Adrenal gland (tissue), 19 donors: ENCODE data around the gene HLA-B. TPM values are rescaled to one million over a fixed set of nuclear protein-coding genes. Genes with fewer than 3 reads are reported as not detected.
"Not testable (repeated sequence)": the region's sequence is repeated elsewhere in the genome, so short reads cannot be mapped to it uniquely, and the experiment has no call there.

ENCODE experiments used
- DNase-seq, 7 donors: peaks; one replicate each; pipeline ENCODE4 v3.0.0-alpha.2; 2019 to 2020
- H3K27ac ChIP-seq, 5 donors: fragments of 200-600 bp; sonication (generic) in 4 of 5; 1 replicate in 3 of 5; 2 replicates in 2 of 5; pipeline versions ENCODE4 v1.5.1 to v1.8.0; 2016 to 2020; ENCODE audit warnings: mild to moderate bottlenecking in 1 of 5
- H3K27me3 ChIP-seq: fragments of 200-600 bp; 2 replicates; pipeline ENCODE4 v1.8.0; 2021
- H3K36me3 ChIP-seq, 2 donors: fragments of 200-600 bp; replicated peaks in 1 of 2; 1 replicate in 1 of 2; 2 replicates in 1 of 2; pipeline versions ENCODE4 v1.5.1 to v1.8.0; 2018 to 2022
- H3K4me1 ChIP-seq, 2 donors: fragments of 200-600 bp; replicated peaks in 1 of 2; 1 replicate in 1 of 2; 2 replicates in 1 of 2; pipeline versions ENCODE4 v1.5.1 to v1.8.0; 2018 to 2021
- H3K4me3 ChIP-seq, 4 donors: fragments of 200-600 bp; sonication (generic) in 3 of 4; one replicate each; pipeline ENCODE4 v1.5.1; 2016 to 2018
- H3K9me3 ChIP-seq, 3 donors: fragments of 200-600 bp; sonication (generic) in 1 of 3; replicated peaks in 1 of 3; 1 replicate in 2 of 3; 2 replicates in 1 of 3; pipeline versions ENCODE4 v1.5.1 to v1.8.0; 2016 to 2021
- CTCF ChIP-seq, 6 experiments: fragments of 450-650 bp in 4 of 6; fragments of 200-600 bp in 2 of 6; sonication (generic) in 1 of 6; IDR thresholded peaks; 1 replicate in 5 of 6; 2 replicates in 1 of 6; pipeline versions ENCODE4 v1.5.1 to v1.8.0; 2016 to 2021; ENCODE audit warnings: antibody characterized with exemption in 6 of 6, mild to moderate bottlenecking in 2 of 6, moderate library complexity in 1 of 6
- POLR2A ChIP-seq, 2 donors: fragments of 450-650 bp; IDR thresholded peaks; one replicate each; pipeline ENCODE4 v1.6.1; 2017; ENCODE audit warnings: antibody characterized with exemption in 2 of 2, mild to moderate bottlenecking in 2 of 2, moderate library complexity in 1 of 2
- WGBS, 4 donors: extraction: QIAGEN DNeasy Blood & Tissue Kit in 2 of 4; methylation state at CpG; one replicate each; pipeline versions ENCODE4 v1.1.5 to v1.1.7; 2013 to 2017; 5-methylcytosine and 5-hydroxymethylcytosine counted together
- intact Hi-C, 2 donors: fragments of 100-400 bp; cut with DNase I; formaldehyde crosslinking; loops; one replicate each; pipeline versions ENCODE4 v1.14.1 to v1.15.0; 2022 to 2023
- long read RNA-seq, 10 donors: library from polyadenylated mRNA in 3 of 10; unstranded in 2 of 10; stranded (forward) in 1 of 10; transcript quantifications; one replicate each; pipeline ENCODE4 v2.0.0 and lab custom pipeline, GENCODE V29; 2021 to 2026
- polyA plus RNA-seq, 3 donors: library from polyadenylated mRNA; stranded (reverse); fragments of 200-250 nt in 2 of 3; fragments of 350-450 nt in 1 of 3; fragmentation: Illumina TruSeq in 1 of 3; extraction: RNeasy Lipid Tissue Mini Kit (QIAGEN cat#74804) in 1 of 3; gene quantifications; one replicate each; pipeline ENCODE4 v1.2.3, GENCODE V29; 2013 to 2014
- total RNA-seq, 9 donors: library from RNA; depleted of rRNA in 4 of 9; stranded (reverse); fragments of >200 nt in 4 of 9; fragments of 120-200 nt in 1 of 9; fragmentation: NEBNext Ultra II Directional in 1 of 9; extraction: Animal tissue kit (Norgen Biotek cat#: 25700) in 1 of 9; gene quantifications; one replicate each; pipeline versions ENCODE4 v1.1.0 to v1.2.4, GENCODE V29; 2013 to 2023
- donor health status: healthy with polysubstance abuse.
- donor health status: Bipolar disorder and iron deficiency.
- donor health status: DM: yes; HTN: yes; CAD: no.
- donor health status: DM: no; HTN: no; CAD: no.
- donor health status: DM: no; HTN: no; CAD: no.
- donor health status: DM: yes; HTN: yes; CAD: no.

The HLA-B gene
- total RNA-seq (1,000 to 10,000 TPM in 8 of 9 donors, 100 to 1,000 TPM in 1; 248 to 3,150 (median 1,269) TPM), polyA plus RNA-seq (1,000 to 10,000 TPM in 1 of 3 donors, 100 to 1,000 TPM in 2; 615 to 1,099 (median 618) TPM)
- long read RNA-seq, donor 1, transcript HLA-B-249 (8 exons, 1,547 nt): major isoform, 36 of 42 reads
- long read RNA-seq, donor 1, partial matches to known transcripts: 0 of 42 reads
- long read RNA-seq, donor 1, other reads (novel, unspliced or antisense): 0 of 42 reads
- long read RNA-seq, donor 2, transcript HLA-B-249 (8 exons, 1,547 nt): major isoform, 68 of 88 reads
- long read RNA-seq, donor 2, partial matches to known transcripts: 13 of 88 reads
- long read RNA-seq, donor 2, other reads (novel, unspliced or antisense): 0 of 88 reads
- long read RNA-seq, donor 3, transcript HLA-B-249 (8 exons, 1,547 nt): major isoform, 14 of 15 reads
- long read RNA-seq, donor 3, partial matches to known transcripts: 0 of 15 reads
- long read RNA-seq, donor 3, other reads (novel, unspliced or antisense): 0 of 15 reads
- long read RNA-seq, donor 4, transcript HLA-B-253 (2 exons, 753 nt): minor isoform, 6 of 851 reads
- long read RNA-seq, donor 4, transcript HLA-B-249 (8 exons, 1,547 nt): major isoform, 742 of 851 reads
- long read RNA-seq, donor 4, partial matches to known transcripts: 71 of 851 reads
- long read RNA-seq, donor 4, other reads (novel, unspliced or antisense): 29 of 851 reads
- long read RNA-seq, donor 5, transcript HLA-B-249 (8 exons, 1,547 nt): major isoform, 1,106 of 1,234 reads
- long read RNA-seq, donor 5, partial matches to known transcripts: 77 of 1,234 reads
- long read RNA-seq, donor 5, other reads (novel, unspliced or antisense): 48 of 1,234 reads
- long read RNA-seq, donor 6, transcript HLA-B-249 (8 exons, 1,547 nt): major isoform, 223 of 264 reads
- long read RNA-seq, donor 6, partial matches to known transcripts: 31 of 264 reads
- long read RNA-seq, donor 6, other reads (novel, unspliced or antisense): 7 of 264 reads
- long read RNA-seq, donor 7, partial matches to known transcripts: 0 of 4 reads
- long read RNA-seq, donor 7, other reads (novel, unspliced or antisense): 0 of 4 reads
- long read RNA-seq, donor 8, transcript HLA-B-249 (8 exons, 1,547 nt): major isoform, 53 of 63 reads
- long read RNA-seq, donor 8, partial matches to known transcripts: 10 of 63 reads
- long read RNA-seq, donor 8, other reads (novel, unspliced or antisense): 0 of 63 reads
- long read RNA-seq, donor 9, transcript HLA-B-249 (8 exons, 1,547 nt): major isoform, 48 of 75 reads
- long read RNA-seq, donor 9, transcript HLA-B-254 (3 exons, 917 nt): minor isoform, 5 of 75 reads
- long read RNA-seq, donor 9, partial matches to known transcripts: 19 of 75 reads
- long read RNA-seq, donor 9, other reads (novel, unspliced or antisense): 0 of 75 reads
- long read RNA-seq, donor 10, partial matches to known transcripts: 0 of 1 reads
- long read RNA-seq, donor 10, other reads (novel, unspliced or antisense): 0 of 1 reads

- H3K27me3 ChIP-seq: no peaks in the 10 kb centered on the region
- intact Hi-C loops: no loop called here
- TF ChIP-seq POLR2A (IDR thresholded peaks at IDR 0.05) (peak in 1 of 2 donors; percentile 88), CTCF (IDR thresholded peaks at IDR 0.05) (no peak)
- H3K4me3 ChIP-seq: peak within 1 kb of the TSS in 2 of 4 donors; percentile 23 to 52
- H3K4me1 ChIP-seq: peaks cover 0 to 5% of the 10 kb centered on the region in 2 donors
- peak within 1 kb of the TSS in 4 of 5 donors; percentile 36 to 91 (median 72) for H3K27ac ChIP-seq
- DNase-seq: peak; percentile 70 to 94 (median 88)
- H3K9me3 ChIP-seq: no peaks in the 10 kb centered on the region
- H3K36me3 ChIP-seq: peaks cover 0 to 20% of the 10 kb centered on the region in 2 donors
- 0 to 1% (median 0%) methylated on average over 14 to 39 of the region's 39 CpGs for WGBS, 4 donors
Measured at GRCh38 chr6:31356946-31357466, at the start of gene HLA-B. TSS of gene HLA-B (minus strand) at chr6:31357179. CDS start at chr6:31357158, 21 bp downstream.

GRCh38 chr6:31405996-31406395 lies 49.0 kb upstream of the HLA-B start:
- H3K4me1 ChIP-seq: peaks cover 33 to 54% of the 10 kb centered on the region in 2 donors
- no peaks in the 10 kb centered on the region for H3K9me3 ChIP-seq
- intact Hi-C loops: no loop called here
- 77 to 87% (median 83%) methylated on average over 5 of the region's 5 CpGs for WGBS, 4 donors
- no peak overlapping the region for H3K4me3 ChIP-seq
- peaks cover 0 to 1% of the 10 kb centered on the region in 2 donors for H3K36me3 ChIP-seq
- H3K27me3 ChIP-seq: no peaks in the 10 kb centered on the region
- no peak overlapping the region for H3K27ac ChIP-seq
- no peak for DNase-seq
- TF ChIP-seq CTCF (IDR thresholded peaks at IDR 0.05): no peak
- TF ChIP-seq POLR2A (IDR thresholded peaks at IDR 0.05): no peak

GRCh38 chr6:31404061-31404364 lies 47.0 kb upstream of the HLA-B start:
- peak overlapping the region; percentile 66 to 98 (median 89) for H3K27ac ChIP-seq
- H3K4me3 ChIP-seq: peak overlapping the region in 2 of 4 donors; percentile 68 to 82
- H3K36me3 ChIP-seq, DNase-seq, intact Hi-C loops, H3K9me3 ChIP-seq, H3K27me3 ChIP-seq: not testable (repeated sequence)
- peaks cover 33 to 54% of the 10 kb centered on the region in 2 donors for H3K4me1 ChIP-seq
- WGBS, 4 donors: 8 to 30% (median 17%) methylated on average over 4 to 13 of the region's 13 CpGs
